Suprapubic skin (tissue), 4 donors: ENCODE results near the gene CAMTA1. TPM values are rescaled to one million over a fixed set of nuclear protein-coding genes. Genes with fewer than 3 reads are reported as not detected.

Experiments used
- DNase-seq, 2 donors: peaks; one replicate each; pipeline ENCODE4 v3.0.0-alpha.2; 2019; ENCODE audit warnings: low spot score in 2 of 2
- H3K27ac ChIP-seq: fragments of 200-600 bp; sonication (generic); one replicate; pipeline ENCODE4 v1.5.1; 2019
- H3K27me3 ChIP-seq: fragments of 200-600 bp; sonication (generic); one replicate; pipeline ENCODE4 v1.5.1; 2019
- H3K36me3 ChIP-seq: fragments of 200-600 bp; sonication (generic); one replicate; pipeline ENCODE4 v1.5.1; 2019
- H3K4me1 ChIP-seq: fragments of 200-600 bp; sonication (generic); one replicate; pipeline ENCODE4 v1.5.1; 2019
- H3K4me3 ChIP-seq: fragments of 200-600 bp; sonication (generic); one replicate; pipeline ENCODE4 v1.5.1; 2019; ENCODE audit warnings: mild to moderate bottlenecking
- H3K9me3 ChIP-seq: fragments of 200-600 bp; sonication (generic); one replicate; pipeline ENCODE4 v1.5.1; 2019
- EP300 ChIP-seq: sonication (generic); formaldehyde crosslinking; IDR thresholded peaks from one replicate; pipeline ENCODE4 v1.6.1; 2017; ENCODE audit warnings: antibody characterized with exemption
- POLR2A ChIP-seq, 2 donors: fragments of 450-650 bp; IDR thresholded peaks; one replicate each; pipeline ENCODE4 v1.6.1; 2017; ENCODE audit warnings: antibody characterized with exemption in 2 of 2, mild to moderate bottlenecking in 2 of 2, moderate library complexity in 2 of 2
- POLR2AphosphoS5 ChIP-seq, 3 donors: sonication (generic); formaldehyde crosslinking; IDR thresholded peaks; one replicate each; pipeline ENCODE4 v1.6.1; 2017; ENCODE audit warnings: antibody characterized with exemption in 3 of 3
- WGBS: methylation state at CpG from one replicate; pipeline ENCODE4 v1.1.5; 2018; 5-methylcytosine and 5-hydroxymethylcytosine counted together
- total RNA-seq, 4 donors: library from RNA; depleted of rRNA; stranded (reverse); fragments of >200 nt; gene quantifications; one replicate each; pipeline ENCODE4 v1.1.0, GENCODE V29; 2016
- TF ChIP-seq, protein P1 (sequence below), 2 donors: fragments of 200-600 bp in 1 of 2; fragments of 450-650 bp in 1 of 2; sonication (generic) in 1 of 2; IDR thresholded peaks; one replicate each; pipeline ENCODE4 v1.5.1; 2016 to 2019; ENCODE audit warnings: antibody characterized with exemption in 2 of 2, mild to moderate bottlenecking in 1 of 2, moderate library complexity in 1 of 2

CAMTA1 gene
- total RNA-seq, 4 donors from 2014 or later: 40.4 to 54.1 (median 46.6) TPM

DNA sequence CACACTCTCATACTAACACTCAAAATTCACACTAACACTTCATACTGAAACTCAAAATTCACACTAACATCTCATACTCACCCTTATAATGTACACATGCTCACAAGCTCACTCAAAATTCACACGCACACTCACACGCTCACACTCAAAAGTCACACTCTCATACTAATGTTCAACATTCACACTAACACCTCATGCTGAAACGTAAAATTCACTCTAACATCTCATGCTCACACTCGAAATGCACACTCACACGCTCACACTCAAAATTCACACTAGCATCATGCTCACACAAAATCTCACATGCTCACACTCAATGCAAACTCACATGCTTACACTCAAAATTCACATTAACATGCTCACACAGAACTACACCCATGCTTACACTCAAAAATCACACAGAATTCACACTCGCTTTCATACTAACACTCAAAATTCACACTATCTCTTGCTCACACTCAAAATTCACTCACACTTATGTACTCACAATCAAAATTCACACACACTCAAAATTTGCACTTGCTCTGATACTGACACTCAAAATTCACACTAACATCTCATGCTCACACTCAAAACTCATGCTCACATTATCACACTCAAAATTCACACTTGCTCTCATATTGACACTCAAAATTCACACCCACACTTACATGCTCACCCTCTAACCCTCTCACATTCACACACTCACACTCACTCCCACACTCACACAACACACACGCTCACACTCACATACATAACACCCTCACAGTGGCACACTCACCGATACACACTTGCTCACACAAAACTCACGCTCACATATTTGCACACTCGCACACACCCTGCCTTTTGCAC, 721.4 kb downstream of the CAMTA1 start:
- Histone ChIP-seq H3K4me1 (no peaks in the 10 kb centered on the region), H3K4me3 (no peak overlapping the region), H3K36me3 (no peaks in the 10 kb centered on the region), H3K9me3 (no peaks in the 10 kb centered on the region), H3K27ac (no peak overlapping the region), H3K27me3 (peaks cover 3% of the 10 kb centered on the region)
- TF ChIP-seq EP300 (no peak), POLR2A (IDR thresholded peaks at IDR 0.05) (no peak), POLR2AphosphoS5 (IDR thresholded peaks at IDR 0.05) (no peak)
- TF ChIP-seq, protein P1, sequence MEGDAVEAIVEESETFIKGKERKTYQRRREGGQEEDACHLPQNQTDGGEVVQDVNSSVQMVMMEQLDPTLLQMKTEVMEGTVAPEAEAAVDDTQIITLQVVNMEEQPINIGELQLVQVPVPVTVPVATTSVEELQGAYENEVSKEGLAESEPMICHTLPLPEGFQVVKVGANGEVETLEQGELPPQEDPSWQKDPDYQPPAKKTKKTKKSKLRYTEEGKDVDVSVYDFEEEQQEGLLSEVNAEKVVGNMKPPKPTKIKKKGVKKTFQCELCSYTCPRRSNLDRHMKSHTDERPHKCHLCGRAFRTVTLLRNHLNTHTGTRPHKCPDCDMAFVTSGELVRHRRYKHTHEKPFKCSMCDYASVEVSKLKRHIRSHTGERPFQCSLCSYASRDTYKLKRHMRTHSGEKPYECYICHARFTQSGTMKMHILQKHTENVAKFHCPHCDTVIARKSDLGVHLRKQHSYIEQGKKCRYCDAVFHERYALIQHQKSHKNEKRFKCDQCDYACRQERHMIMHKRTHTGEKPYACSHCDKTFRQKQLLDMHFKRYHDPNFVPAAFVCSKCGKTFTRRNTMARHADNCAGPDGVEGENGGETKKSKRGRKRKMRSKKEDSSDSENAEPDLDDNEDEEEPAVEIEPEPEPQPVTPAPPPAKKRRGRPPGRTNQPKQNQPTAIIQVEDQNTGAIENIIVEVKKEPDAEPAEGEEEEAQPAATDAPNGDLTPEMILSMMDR (IDR thresholded peaks at IDR 0.05): no peak
- DNase-seq: no peak
- 92% methylated on average over 10 of the region's 10 CpGs for WGBS

DNA sequence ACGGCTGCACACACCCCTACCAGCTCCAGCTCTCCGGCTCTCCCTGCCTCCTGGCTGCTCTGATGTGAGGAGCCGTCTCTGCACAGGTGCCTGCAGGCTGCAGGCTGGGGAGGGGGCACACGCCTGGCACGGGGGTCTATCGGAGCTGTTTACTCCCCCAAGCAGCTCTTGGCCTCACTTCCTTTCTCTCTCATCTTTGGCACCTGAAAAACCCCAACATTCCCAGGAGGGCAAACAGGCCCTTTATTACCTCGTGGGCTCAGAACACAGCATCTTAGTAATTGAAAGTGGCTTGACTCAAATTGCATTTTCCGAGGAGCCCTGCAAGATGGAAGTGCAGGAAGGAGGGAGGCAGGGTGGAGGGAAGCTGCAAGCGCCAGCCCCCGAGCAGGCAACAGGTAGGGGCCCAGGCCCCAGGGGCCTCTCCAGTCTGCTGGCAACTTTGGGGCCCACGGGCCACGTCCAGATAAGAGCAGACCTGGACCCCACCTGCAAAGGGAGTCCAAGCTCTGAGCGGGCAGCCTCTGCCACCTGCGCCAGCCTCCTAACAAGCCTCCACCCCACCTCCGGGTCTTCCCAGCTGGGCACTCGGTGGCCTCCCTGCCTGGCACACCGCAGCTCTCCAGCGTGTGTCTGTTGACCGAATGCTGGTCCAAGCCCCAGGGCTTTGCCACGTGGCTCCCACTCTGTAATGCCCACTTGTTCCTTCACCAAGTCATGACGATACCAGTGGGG, 722.2 kb downstream of the CAMTA1 start:
- H3K4me3 ChIP-seq: no peak overlapping the region
- DNase-seq: no peak
- TF ChIP-seq POLR2AphosphoS5 (IDR thresholded peaks at IDR 0.05) (no peak), EP300 (no peak), POLR2A (IDR thresholded peaks at IDR 0.05) (no peak)
- TF ChIP-seq, protein P1 (IDR thresholded peaks at IDR 0.05): no peak
- H3K27ac ChIP-seq: no peak overlapping the region
- no peaks in the 10 kb centered on the region for H3K36me3 ChIP-seq
- 87% methylated on average over 17 of the region's 21 CpGs for WGBS
- H3K27me3 ChIP-seq: peaks cover 3% of the 10 kb centered on the region
- H3K4me1 ChIP-seq: no peaks in the 10 kb centered on the region
- H3K9me3 ChIP-seq: no peaks in the 10 kb centered on the region

DNA sequence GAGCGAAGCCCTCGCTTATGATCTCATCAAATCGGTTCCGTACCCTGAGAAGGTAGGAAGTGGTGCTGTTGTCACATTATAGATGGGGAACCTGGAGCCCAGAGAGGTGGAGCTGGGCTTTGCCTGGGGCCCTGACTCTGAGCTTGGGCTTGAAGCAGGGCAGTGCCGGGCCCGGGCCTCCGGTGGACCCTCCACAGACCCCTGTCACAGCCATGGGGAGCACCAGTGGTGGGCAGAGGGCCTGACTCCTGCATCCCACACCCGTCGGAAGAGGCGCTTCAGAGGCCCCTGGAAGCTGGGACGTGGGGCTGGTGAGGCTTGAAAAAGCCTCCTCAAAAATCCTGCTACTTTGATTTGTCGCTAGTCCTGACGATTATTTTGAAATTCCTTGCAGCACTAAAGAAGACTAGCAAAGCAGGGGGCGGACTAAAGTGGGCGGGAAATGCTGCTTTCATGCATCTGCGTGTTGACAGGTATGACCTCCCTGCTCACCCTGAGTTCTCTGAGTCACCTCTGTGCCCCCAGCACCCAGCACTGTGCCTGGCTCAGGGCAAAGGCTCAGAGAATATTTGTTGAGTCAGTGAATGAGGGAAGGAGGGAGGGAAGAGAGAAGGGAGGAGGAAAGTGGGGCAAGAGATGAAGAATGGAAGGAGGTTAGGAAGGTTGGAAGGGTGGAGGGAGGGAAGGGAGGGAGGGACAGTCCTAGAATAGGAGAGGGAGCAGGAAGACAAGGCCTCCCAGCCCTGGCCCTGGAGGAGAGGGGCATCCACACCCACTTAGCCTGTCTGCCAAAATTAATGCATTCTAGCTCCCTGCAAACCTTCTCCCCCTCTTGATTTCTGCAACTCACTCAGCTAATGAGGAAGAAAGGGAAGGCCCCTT, 723.0 kb downstream of the CAMTA1 start:
- Histone ChIP-seq H3K27ac (no peak overlapping the region), H3K4me1 (no peaks in the 10 kb centered on the region), H3K27me3 (peaks cover 3% of the 10 kb centered on the region), H3K36me3 (no peaks in the 10 kb centered on the region), H3K4me3 (no peak overlapping the region), H3K9me3 (no peaks in the 10 kb centered on the region)
- 91% methylated on average over 11 of the region's 16 CpGs for WGBS
- TF ChIP-seq POLR2A (IDR thresholded peaks at IDR 0.05): no peak
- no peak for TF ChIP-seq EP300
- no peak for TF ChIP-seq POLR2AphosphoS5 (IDR thresholded peaks at IDR 0.05)
- TF ChIP-seq, protein P1 (IDR thresholded peaks at IDR 0.05): no peak
- no peak for DNase-seq

DNA sequence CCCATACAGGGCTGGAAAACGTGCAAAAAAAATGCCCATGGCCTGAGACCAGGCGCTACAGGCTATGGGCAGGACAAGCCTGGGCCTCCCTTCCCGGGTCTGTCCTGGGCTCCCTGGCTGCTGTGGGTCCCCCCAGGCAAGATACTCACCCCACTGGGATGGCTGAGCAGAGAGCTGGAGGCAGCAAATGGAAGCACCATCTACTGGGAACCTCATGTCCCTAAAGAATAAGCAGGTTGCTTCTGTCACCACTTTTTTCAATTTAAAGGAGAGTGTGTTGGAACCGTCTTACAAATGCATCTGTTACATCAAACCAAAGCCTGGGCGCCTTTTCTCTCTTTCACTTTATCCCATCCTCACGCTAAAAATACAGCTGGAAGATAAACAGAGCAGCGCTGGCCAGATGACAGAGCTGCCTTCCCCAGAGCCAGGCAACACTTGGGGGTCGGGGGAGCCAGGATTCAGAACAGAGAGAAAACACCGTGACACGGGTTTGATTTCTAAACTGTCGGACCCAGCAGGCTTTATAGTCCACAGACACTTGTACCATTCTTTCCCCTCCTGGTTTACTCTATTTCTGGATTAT, 723.8 kb downstream of the CAMTA1 start:
- Histone ChIP-seq H3K36me3 (no peaks in the 10 kb centered on the region), H3K9me3 (no peaks in the 10 kb centered on the region), H3K27me3 (peaks cover 3% of the 10 kb centered on the region), H3K27ac (no peak overlapping the region), H3K4me3 (no peak overlapping the region), H3K4me1 (no peaks in the 10 kb centered on the region)
- 79% methylated on average over 11 of the region's 11 CpGs for WGBS
- DNase-seq: no peak
- TF ChIP-seq, protein P1 (IDR thresholded peaks at IDR 0.05): no peak
- TF ChIP-seq POLR2AphosphoS5 (IDR thresholded peaks at IDR 0.05): no peak
- no peak for TF ChIP-seq POLR2A (IDR thresholded peaks at IDR 0.05)
- TF ChIP-seq EP300: no peak
